ENCODE measurements around the gene CFAP46. TPM values are rescaled to one million over a fixed set of nuclear protein-coding genes. Genes with fewer than 3 reads are reported as not detected.

CFAP46 gene
- polyA plus RNA-seq, 1 of the 3 experiments (the other 2 are of a cell fraction): 3.9 TPM

- Histone ChIP-seq H3K4me2 (no peak overlapping the region), H3K4me3 (ENCODE audit: low read depth in 2 of 2, low read length in 1 of 2) (no peak overlapping the region), H2AFZ (ENCODE audit: low read depth) (no peak overlapping the region), H3K9me3 (no peaks in the 10 kb centered on the region), H3K79me2 (ENCODE audit: insufficient read depth) (no peaks in the 10 kb centered on the region), H3K36me3 (replicated peaks in 1 of 2; ENCODE audit: control insufficient read depth in 1 of 2, insufficient read depth in 2 of 2, low read length in 1 of 2) (no peaks in the 10 kb centered on the region), H4K20me1 (ENCODE audit: insufficient read depth) (no peaks in the 10 kb centered on the region), H3F3A (replicated peaks; ENCODE audit: insufficient read depth) (no peaks in the 10 kb centered on the region), H3K27ac (ENCODE audit: low read depth in 2 of 2, low read length in 1 of 2) (no peak overlapping the region), H3K27me3 (ENCODE audit: insufficient read depth) (no peaks in the 10 kb centered on the region), H3K4me1 (ENCODE audit: control insufficient read depth in 1 of 2, insufficient read depth in 2 of 2, low read depth in 1 of 2, low read length in 1 of 2) (peaks cover 0 to 5% of the 10 kb centered on the region in 2 experiments; a peak in 1 of 4 replicates), H3K9ac (no peak overlapping the region), H3K9me2 (no peaks in the 10 kb centered on the region)
- no peak for DNase-seq
- WGBS (ENCODE audit: low lambda C conversion rate): 25% methylated on average over 2 of the region's 27 CpGs
- CTCF ChIA-PET: interaction anchor here (0.6 to 0.8 kb wide), 2 partner anchors 150 to 172 kb away, joined by 3 read pairs; no protein-coding TSS in a partner anchor
- TF ChIP-seq NFIC (IDR thresholded peaks at IDR 0.05; ENCODE audit: borderline replicate concordance) (no peak), GATA2 (CRISPR knock-in tag; IDR thresholded peaks at IDR 0.05) (no peak), FOXM1 (IDR thresholded peaks at IDR 0.05; ENCODE audit: low read depth) (no peak), RXRA (IDR thresholded peaks at IDR 0.05; ENCODE audit: borderline replicate concordance, low read depth) (no peak), RFX5 (IDR thresholded peaks at IDR 0.05; ENCODE audit: low read length) (no peak), TCF12 (IDR thresholded peaks at IDR 0.05) (no peak), CTCF (IDR thresholded peaks at IDR 0.05) (no peak), NRF1 (IDR thresholded peaks at IDR 0.05; ENCODE audit: low read depth, low read length) (no peak), TAF1 (IDR thresholded peaks at IDR 0.05; ENCODE audit: borderline replicate concordance, low read depth, low read length) (no peak), YY1 (IDR thresholded peaks at IDR 0.05; ENCODE audit: low read depth) (no peak), FOXJ3 (CRISPR knock-in tag; IDR thresholded peaks at IDR 0.05) (no peak), RCOR1 (IDR thresholded peaks at IDR 0.05; ENCODE audit: low read length) (no peak), EP300 (IDR thresholded peaks at IDR 0.05; ENCODE audit: borderline replicate concordance in 1 of 2, low read depth in 1 of 2, low read length in 1 of 2) (no peak)
- POLR2A ChIA-PET: no interaction called here
Measured at GRCh38 chr10:132807621-132808049, 134.7 kb downstream of the CFAP46 start.

- Histone ChIP-seq H3K27me3 (ENCODE audit: insufficient read depth) (no peaks in the 10 kb centered on the region), H3K36me3 (replicated peaks in 1 of 2; ENCODE audit: control insufficient read depth in 1 of 2, insufficient read depth in 2 of 2, low read length in 1 of 2) (no peaks in the 10 kb centered on the region), H2AFZ (ENCODE audit: low read depth) (no peak overlapping the region), H3K4me1 (ENCODE audit: control insufficient read depth in 1 of 2, insufficient read depth in 2 of 2, low read depth in 1 of 2, low read length in 1 of 2) (peaks cover 0 to 5% of the 10 kb centered on the region in 2 experiments; a peak in 1 of 4 replicates), H3F3A (replicated peaks; ENCODE audit: insufficient read depth) (no peaks in the 10 kb centered on the region), H3K79me2 (ENCODE audit: insufficient read depth) (no peaks in the 10 kb centered on the region), H3K9me2 (no peaks in the 10 kb centered on the region), H3K27ac (ENCODE audit: low read depth in 2 of 2, low read length in 1 of 2) (no peak overlapping the region), H3K9ac (no peak overlapping the region), H3K9me3 (no peaks in the 10 kb centered on the region), H3K4me2 (no peak overlapping the region), H3K4me3 (ENCODE audit: low read depth in 2 of 2, low read length in 1 of 2) (no peak overlapping the region), H4K20me1 (ENCODE audit: insufficient read depth) (no peaks in the 10 kb centered on the region)
- DNase-seq: peak; percentile 37
- WGBS (ENCODE audit: low lambda C conversion rate): 78% methylated on average over 14 of the region's 25 CpGs
- ChIA-PET POLR2A (no interaction called here), CTCF (interaction anchor here (0.7 to 2.5 kb wide), 5 partner anchors 12 to 173 kb away, joined by 3 to 11 read pairs (median 4); no protein-coding TSS in a partner anchor)
- TF ChIP-seq CHD2 (IDR thresholded peaks at IDR 0.05; ENCODE audit: low read length, partially characterized antibody) (no peak), RCOR1 (IDR thresholded peaks at IDR 0.05; ENCODE audit: low read length) (no peak), EZH2phosphoT487 (IDR thresholded peaks at IDR 0.05; ENCODE audit: borderline replicate concordance, low read depth) (no peak), ZBTB33 (IDR thresholded peaks at IDR 0.05; ENCODE audit: borderline replicate concordance, low read depth) (no peak)
Measured at GRCh38 chr10:132806561-132807003, 135.8 kb downstream of the CFAP46 start.
